SIG-M5 treated with dmso at 0.1 percent for 504 hours (cell line): ENCODE data around the gene MORN1.
"Not testable (repeated sequence)": the region's sequence is repeated elsewhere in the genome, so short reads cannot be mapped to it uniquely, and the experiment has no call there.

Experiments
- DNase-seq: peaks from one replicate; lab custom pipeline; 2025; ENCODE audit not compliant: unreplicated experiment; lab: John Stamatoyannopoulos, UW

The MORN1 gene

DNA sequence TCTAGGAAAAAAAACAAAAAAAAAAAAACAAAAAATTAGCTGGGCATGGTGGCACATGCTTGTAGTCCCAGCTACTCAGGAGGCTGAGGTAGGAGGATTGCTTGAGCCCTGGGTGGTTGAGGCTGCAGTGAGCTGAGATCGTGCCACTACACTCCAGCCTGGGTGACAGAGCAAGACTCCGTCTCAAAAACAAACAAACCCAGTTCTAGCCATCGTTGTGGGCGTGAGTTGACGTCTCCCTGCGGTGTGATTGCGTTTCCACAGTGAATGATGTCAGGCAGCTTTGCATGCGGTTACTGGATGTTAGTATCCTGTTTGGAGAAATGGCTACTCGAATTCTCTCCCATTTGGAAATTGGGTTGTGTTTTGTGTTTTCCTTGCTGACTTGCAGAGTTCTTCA is 95.1 kb downstream of the MORN1 start:
- not testable (repeated sequence) for DNase-seq

DNA sequence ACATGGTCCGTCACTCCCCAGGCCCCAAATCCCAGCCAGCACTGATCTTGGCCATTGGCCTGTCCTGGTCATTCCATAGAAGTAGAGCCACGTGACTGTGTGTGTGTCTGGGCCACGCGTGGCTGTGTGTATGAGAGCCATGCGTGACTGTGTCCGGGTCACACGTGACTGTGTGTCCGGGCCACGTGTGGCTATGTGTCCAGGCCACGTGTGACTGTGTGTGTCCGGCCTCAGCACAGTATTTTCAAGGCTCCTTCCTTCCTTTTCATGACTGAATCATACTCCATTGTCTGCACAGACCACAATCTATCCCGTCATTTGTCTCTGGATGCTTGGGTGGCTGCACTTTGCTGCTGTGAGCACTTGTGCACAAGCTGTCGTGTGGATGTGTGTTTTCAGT is 95.8 kb downstream of the MORN1 start:
- DNase-seq: no peak

DNA sequence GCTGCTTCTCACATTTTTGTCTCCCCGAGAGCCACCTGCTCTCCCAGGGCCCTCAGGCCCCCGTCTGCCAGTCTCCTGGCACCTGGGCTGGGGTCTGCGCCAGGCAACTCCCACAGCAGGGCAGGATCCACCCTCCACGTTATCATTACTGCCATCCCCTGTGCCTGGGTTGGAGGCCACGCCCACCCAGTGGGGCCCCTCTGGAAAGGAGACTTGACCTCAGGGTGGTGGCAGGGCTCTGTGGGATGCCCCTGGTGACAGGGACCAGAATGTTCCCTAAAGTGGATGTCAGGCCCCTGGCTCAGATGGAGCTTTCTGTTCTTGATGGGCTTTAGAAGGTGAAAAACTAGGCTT is 96.7 kb downstream of the MORN1 start:
- DNase-seq: no peak

DNA sequence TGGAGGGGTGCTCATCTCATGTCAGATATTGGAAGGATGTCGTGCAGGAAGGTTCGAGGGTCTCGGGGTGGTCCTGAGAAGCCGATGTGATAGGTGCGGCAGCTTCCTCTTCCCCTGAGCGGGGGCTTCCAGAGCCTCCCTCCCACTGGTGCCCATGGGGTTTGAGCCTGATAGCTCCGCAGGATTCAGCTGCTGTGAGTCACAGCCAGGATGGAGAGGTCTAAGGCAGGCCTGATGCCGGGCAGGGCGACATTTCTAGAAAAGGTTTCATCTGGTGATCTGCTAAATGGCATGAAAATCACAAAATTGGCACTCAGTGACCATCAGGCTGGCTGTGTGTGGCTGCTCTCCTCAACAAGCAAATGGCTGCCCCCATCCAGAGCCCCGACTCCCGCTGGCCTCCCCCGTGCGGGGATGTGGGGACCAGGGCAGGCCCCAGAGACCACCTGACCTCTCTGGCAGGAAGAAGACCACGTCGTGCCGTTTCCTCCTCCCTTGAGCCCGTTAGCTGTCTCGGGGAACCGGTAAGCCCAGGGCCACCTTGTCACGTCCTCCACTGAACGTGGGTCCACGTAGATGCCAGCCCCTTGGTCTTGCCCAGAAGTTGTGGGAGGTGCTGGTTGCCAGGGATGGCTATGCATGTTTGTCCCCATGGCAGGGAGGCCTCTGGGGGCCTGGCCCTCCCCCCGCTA is 97.2 kb downstream of the MORN1 start:
- DNase-seq: no peak

DNA sequence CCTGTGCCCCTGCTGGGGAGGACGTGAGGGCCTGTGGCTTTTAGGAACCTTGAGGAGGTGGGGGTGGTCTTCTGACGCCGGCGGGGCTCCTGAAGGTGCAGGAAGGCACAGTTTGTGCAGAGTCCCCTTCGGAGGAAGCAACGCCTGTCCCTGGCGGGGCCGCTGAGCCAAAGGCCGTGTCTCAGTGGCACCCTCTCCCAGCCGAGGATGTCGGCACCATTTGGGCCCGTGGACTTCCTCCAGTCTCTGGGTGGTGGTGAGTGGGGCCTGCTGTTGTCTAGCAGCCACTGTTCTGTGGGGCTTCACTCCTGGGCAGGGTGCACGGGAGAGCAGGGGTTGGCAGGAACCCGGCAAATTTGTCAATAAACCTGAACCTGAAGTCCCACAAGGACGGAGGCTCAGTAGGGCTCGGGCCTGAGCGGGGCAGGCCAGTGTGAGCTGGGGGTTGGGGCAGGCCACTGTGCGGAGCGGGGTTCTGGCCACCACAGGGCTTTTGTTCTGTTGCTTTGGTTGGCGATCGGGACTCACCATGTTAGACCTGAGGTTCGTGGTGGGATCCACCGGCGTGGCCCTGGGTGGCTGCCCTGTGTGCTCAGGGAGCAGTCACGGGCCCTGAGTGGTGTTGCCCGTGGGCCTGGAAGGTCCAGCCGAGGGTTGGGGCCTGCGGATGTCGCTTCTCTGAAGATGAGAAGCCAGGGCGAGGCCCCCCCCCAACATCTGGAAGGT is 98.5 kb downstream of the MORN1 start:
- no peak for DNase-seq

DNA sequence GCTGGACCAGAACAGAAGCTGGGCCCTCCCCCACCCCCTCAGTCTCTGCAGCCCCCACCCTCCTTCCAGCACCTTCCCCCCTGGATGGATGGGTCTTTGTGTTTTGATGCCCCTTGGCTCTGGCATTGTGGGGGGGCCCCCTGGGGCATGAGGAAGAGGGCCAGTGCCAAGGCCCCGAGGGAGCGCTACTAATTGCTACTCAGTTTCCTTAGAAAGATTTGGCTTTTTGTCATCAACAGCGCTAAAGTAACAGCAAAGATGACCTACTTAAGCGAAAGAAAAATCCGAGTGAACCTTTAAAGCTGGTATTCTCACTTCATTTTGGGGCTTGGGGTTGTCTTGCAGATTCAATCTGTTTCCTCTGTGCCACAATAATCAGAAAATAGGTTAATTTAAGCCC is 99.8 kb downstream of the MORN1 start:
- DNase-seq: no peak

DNA sequence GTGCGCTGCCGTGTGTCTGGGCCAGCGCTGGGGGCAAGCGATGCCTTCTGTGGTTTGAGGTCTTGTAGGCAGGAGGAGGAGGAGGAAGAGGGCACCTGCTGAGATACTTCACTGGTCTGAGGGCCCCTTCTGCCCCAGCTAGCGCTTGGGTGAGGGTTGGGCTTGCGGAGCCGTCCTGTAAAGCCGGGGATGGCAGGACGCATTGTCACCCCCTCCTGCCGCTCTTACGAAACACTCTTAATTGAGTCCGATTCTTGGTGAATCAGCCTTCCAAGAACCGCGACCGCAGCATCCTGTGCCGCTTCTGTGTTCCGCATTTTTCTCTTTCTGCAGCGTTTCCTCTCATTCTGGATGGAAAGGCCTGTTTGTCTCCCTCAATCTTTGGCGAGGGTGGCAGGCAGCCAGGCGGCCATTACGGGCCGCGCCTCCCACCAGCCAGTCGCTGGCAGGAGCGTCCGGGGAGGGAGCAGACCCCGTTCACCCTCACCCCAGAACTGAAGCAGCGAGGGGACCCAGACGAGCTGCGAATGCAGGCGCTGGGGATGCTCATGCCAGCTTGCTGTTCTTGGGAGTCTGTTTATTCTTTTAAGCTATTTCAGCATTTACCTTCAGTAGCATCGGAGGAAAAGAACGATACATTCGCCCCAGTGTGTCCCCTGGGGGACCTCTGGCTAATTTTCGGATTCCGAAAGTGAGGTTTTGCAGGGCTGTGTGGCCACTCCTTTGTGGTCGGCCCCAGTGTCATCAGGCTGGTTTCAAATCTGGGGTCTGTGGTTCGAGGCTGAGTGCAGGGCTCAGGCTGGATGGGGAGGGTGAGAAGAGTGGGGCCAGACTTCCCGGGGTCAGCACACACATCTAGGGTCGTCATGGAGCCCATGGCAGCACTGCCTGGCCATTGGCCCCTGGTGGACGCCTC is 100.5 kb downstream of the MORN1 start:
- DNase-seq: peak; percentile 98

DNA sequence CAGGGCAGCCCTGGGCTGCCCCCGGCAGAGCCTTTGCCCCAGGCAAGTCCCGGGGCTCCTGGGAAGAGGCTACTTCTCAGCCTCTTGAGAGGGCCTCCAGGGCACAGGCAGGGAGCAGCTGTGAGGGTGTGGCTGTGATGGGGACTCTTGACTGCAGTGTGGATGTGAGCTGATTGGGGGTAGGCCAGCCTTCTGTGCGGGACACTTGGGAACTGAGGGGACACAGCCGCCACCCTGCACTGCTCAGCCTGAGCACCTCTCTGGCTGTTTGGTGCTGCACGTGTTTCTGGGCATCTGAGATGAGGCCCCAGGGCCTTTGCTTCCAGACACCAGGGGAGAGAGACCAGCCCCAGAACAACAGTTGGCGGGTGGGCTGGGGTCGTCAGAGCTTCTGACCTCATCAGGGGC is 101.2 kb downstream of the MORN1 start:
- peak; percentile 43 for DNase-seq

DNA sequence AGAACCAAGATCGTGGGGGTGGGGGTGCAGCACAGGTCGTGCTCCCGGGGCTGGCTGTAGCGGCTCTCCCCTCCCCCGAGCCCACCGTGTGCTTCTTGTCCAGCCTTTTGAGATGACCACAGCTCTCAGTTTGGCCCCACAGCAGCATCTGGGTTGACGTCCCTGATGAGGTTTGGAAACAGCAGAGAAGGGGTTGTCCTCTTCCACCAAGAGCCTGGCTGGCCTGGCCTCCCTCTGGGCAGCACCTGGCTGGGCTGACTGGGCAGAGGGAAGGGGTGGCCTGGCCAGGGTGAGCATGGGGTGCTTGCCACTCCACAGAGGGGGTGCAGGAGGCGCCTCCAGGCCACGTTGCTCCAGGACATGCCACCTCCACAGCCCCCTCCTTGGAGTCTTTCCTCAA is 101.7 kb downstream of the MORN1 start:
- DNase-seq: no peak

DNA sequence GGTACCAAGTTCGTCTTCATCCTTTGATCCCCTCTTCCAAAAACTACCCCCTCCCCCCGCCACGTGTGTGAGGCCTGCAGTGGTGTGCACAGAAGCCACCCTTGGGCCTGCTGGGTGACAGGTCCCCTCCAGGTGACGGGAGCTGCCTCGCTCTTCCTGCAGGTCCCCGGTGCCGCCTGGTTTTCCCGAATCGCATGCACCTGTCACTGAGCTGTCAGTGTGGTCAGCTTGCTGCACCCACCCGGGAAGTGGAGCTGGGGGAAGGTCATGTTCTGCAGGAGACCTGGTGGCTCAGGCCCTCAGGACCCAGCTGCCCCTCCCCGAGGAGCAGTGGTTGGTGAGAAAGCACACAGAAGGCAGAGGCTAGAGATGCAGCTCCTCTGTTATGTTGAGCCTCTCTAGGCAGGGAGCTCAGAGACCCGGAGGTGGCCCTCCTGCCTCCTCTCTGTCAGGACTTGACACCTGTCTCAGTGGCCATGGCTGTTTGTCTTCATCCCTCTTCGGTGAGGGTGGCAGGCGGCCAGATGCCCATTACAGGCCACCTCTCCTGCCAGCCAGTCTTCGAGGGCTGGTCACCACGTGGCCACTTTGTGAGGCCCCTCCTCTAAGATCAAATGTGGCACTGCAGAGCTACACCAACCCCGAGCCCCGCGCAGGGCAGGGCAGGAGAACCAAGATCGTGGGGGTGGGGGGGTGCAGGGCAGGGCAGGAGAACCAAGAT is 102.4 kb downstream of the MORN1 start:
- no peak for DNase-seq

DNA sequence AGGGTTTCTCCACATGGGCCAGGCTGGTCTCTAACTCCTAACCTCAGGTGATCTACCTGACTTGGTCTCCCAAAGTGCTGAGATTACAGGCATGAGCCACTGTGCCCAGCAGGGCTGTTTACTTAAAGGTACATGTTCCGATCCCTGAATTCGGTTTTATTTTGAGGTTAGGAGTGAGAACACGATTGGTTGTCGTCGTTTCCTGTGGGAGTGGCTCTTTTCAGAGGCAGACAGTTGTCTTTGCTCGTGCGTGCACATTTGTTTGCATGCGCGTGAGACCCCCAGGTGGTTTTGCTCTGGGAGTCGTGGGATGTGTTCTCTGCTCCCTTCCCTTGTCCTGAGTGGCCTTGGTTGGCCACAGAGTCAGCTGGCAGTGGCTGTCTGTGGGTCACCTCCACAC is 103.0 kb downstream of the MORN1 start:
- no peak for DNase-seq

DNA sequence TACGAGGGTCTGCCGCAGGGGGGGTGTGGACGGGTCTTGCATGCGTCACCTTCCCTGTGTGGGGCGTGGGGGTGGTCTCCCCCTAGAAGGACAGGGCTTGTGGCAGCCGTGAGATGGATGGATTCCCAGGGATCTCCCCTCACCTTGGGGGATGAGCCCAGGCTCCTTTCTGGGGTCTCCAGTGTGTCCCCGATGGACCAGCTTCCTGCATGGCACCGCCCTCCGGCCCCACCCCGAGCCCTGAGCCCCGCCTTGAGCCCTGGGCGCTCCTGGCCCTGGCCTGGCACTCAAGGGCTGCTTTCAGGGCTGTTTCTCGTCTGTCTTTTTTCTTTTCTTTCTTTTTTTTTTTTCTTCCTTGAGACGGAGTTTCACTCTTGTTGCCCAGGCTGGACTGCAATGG is 103.7 kb downstream of the MORN1 start:
- no peak for DNase-seq

DNA sequence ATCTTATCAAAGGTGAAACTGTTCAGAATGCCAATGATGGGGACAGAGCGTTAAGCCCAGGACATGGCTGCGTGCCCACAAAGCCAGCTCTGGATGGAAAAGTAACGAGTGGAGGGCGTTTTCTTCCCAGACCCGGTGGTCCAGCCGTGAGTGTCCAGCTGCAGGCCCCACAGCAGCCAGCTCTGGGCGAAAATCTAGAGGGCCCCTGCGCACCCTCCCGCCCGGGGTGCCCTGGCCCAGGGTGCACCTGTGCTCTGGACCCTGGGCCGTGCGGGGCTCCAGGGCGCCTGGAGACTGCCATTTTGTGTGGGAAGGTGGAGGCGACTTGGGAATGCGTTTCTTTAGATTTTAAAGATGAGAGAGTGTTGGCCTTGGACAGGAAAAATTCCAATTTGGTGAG is 104.4 kb downstream of the MORN1 start:
- no peak for DNase-seq

DNA sequence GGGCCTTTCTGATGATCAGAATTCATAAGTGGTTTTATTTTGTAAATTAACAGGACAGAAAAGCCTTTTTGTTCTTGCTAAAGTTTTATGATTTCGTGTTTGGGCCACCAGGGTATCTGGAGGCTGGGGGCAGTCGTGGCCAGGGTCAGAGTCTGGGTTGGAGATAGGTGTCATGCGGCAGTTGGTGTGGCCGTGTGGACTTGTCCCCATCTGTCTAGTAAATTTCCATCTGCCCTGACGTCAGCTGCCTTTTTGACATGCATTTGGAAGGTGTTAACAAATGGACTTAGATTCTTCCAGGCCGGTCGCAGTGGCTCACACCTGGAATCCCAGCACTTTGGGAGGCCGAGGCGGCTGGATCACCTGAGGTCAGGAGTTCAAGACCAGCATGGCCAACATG is 106.4 kb downstream of the MORN1 start:
- DNase-seq: no peak

DNA sequence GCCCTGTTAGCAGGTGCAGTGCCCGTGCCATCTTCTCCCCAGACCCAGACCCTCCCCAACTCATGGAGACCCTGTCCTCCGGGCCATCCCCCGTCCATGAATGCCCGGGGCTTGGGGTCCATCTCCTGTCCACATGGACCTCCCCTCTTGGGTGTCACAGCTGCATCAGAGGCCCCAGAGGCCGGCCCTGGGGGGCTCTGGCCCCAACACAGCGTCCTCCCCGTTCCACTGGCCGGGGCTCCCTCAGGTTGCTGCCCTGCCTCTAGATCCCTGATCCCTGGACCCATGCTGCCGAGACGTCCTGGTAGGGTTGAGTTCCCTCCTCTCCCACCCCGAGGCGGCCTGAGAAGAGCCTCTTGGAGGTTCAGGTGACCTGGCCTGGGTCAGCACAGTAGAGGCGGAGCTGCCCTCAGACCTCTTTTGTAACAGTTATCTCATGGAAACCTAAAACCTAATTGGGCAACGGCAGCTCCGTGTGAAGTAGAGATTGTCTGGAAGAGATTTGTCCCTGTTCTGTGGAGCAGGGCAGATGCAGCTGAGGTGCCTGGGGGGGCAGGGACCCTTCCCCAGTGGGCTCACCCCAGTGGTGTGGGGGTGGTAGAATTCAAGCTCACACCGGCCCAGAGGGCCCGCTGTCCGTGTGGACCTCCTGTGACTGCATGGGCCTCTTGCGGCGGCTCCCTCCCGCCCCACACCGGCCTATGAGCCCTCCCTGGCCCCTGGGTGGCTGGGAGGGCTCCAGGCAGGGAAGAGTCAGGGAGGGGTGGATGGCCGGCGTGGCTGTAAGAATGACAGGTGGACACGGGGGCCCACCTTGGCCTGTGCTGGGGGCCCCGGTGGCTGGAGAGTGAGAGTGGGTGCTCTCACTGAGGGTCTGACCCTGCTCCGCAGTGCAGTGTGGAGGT is 107.1 kb downstream of the MORN1 start:
- no peak for DNase-seq

DNA sequence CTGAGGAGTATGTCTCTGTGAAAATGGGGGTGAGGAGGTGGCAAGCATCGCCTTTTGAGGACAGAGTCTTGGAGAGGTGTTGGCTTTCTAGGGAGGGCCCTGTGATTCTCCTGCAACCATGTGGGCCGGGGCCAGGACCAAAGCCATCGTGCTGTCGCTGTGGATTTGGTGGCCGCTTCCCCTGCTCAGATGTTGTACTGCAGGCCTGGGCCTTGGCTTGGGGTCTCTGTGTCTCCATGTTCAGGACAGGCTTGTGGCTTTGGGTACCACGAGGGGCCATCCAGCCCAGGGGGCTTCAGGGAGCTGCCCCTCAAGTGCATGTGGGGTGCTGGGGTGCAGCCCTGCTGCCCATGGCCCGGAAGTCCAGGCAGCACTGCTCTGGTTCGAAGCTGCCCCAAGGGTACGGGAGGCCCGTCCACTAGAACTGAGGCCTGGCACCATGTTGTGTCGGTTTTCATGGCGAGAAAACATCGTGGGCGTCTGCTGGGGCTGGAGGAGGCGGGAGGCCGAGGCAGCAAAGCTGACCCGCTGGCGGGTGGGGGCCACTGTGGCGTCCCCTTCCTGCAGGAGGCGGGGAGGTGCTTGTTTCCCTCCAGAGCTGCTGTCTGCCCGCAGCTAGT is 107.9 kb downstream of the MORN1 start:
- no peak for DNase-seq

DNA sequence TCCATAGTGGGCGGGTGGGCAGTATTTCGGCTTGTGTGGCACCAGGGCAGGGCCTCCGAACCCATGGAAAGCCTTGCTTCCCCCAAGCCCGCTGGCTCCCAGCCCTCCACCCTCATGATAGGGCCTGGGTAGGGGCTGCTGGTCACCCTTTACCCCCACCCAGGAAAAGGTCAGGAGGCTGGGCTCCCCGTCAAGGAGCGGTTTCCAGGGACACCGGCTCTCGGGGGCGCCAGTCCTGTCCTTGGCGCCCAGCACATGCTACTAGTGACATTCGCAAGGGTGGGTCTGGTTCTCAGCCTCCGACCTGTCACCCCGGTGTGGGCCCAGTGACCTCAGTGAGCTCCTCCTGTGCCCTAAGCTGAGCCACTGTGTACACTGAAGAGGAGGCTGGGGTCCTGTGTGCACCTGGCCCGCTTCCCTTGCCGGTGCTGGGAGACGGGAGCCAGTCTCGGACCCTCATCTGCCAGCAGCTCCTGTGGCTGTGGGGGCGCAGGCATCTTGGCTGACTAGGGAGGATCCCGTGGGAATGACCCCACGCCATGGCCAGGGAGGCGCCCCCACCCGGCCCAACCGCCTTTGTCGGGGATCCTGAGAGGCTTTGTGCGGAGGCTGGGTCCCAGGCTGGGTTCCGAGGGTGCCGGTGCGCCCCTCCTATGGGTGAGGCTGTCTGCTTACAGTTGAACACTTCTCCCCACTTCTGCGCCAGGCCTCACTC is 108.6 kb downstream of the MORN1 start:
- no peak for DNase-seq

DNA sequence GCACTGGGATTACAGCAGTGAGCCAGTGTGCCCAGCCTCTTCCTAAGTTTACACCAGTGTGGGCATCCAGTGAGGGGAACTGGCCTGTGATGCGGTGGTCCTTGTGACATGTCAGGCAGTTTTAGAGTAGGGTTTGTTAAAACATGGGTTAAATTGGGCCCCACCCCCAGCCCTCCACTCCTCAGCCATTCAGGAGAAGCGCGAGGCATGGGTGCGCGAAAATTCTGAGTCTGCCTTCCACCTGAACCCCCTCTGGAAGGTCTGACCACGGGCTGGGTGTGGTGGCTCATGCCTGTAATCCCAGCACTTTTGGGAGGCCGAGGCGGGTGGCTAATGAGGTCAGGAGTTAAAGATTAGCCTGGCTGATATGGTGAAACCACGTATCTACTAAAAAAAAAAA is 111.5 kb downstream of the MORN1 start:
- no peak for DNase-seq

DNA sequence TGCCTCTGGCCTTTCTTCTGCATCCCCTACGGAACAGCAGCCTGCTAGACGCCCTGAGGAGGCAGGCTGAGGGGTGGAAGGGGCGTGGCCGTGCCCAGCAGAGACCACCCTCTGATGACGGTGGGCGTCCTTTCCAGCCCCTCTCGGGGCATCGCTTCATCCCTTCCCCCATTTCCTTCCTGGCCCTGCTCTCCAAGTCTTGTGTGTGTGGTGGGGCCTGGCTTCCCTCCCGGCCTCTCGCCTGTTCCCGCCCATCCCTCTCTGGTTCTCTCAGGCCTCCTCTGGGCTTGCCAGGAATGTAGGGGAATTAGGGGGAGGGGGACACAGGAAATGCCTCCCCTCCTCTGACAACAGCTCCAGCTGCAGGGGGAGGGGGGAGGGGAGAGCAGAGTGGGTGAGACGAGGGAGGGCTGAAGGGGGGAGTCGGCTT is 112.1 kb downstream of the MORN1 start:
- no peak for DNase-seq
